ENCODE measurements around the gene SMIM28. TPM values are rescaled to one million over a fixed set of nuclear protein-coding genes. Genes with fewer than 3 reads are reported as not detected.

Gene SMIM28
- total and polyA plus RNA-seq, 2 donors from 2014 or later: not detected

- Histone ChIP-seq H3K36me3 (ENCODE audit: control insufficient read depth in 2 of 3, insufficient read depth in 3 of 3, low read length in 3 of 3) (no peaks in the 10 kb centered on the region), H3K4me3 (ENCODE audit: low read length in 3 of 3) (no peak overlapping the region), H3K4me1 (ENCODE audit: control insufficient read depth in 2 of 3, insufficient read depth in 2 of 3, low read depth in 1 of 3, low read length in 3 of 3) (no peaks in the 10 kb centered on the region), H3K27me3 (ENCODE audit: control insufficient read depth, insufficient read depth, low read length) (no peaks in the 10 kb centered on the region), H3K9ac (ENCODE audit: low read length in 3 of 3) (no peak overlapping the region), H3K27ac (ENCODE audit: low read depth in 2 of 2, low read length in 2 of 2) (no peak overlapping the region), H3K9me3 (ENCODE audit: control insufficient read depth in 2 of 3, insufficient read depth in 1 of 3, low read length in 3 of 3) (no peaks in the 10 kb centered on the region)
- no peak for FAIRE-seq
- no peak for TF ChIP-seq CTCF (IDR thresholded peaks at IDR 0.05; ENCODE audit: borderline replicate concordance, extremely low read depth, insufficient read depth)
- intact Hi-C loops (cut with DNase I): no loop called here
- DNase-seq: no peak
These were observed 2.9 kb upstream of the SMIM28 start for GRCh38 chr6:138374815-138375214.

- Histone ChIP-seq H3K27ac (ENCODE audit: low read depth in 2 of 2, low read length in 2 of 2) (no peak overlapping the region), H3K4me3 (ENCODE audit: low read length in 3 of 3) (no peak overlapping the region), H3K9ac (ENCODE audit: low read length in 3 of 3) (no peak overlapping the region), H3K36me3 (ENCODE audit: control insufficient read depth in 2 of 3, insufficient read depth in 3 of 3, low read length in 3 of 3) (no peaks in the 10 kb centered on the region), H3K9me3 (ENCODE audit: control insufficient read depth in 2 of 3, insufficient read depth in 1 of 3, low read length in 3 of 3) (no peaks in the 10 kb centered on the region), H3K27me3 (ENCODE audit: control insufficient read depth, insufficient read depth, low read length) (no peaks in the 10 kb centered on the region), H3K4me1 (ENCODE audit: control insufficient read depth in 2 of 3, insufficient read depth in 2 of 3, low read depth in 1 of 3, low read length in 3 of 3) (no peaks in the 10 kb centered on the region)
- intact Hi-C loops (cut with DNase I): no loop called here
- DNase-seq: no peak
- no peak for FAIRE-seq
- TF ChIP-seq CTCF (IDR thresholded peaks at IDR 0.05; ENCODE audit: borderline replicate concordance, extremely low read depth, insufficient read depth): no peak
These were observed 663 bp upstream of the SMIM28 start for GRCh38 chr6:138377042-138377441.

- Histone ChIP-seq H3K27ac (ENCODE audit: low read depth in 2 of 2, low read length in 2 of 2) (no peak overlapping the region), H3K9ac (ENCODE audit: low read length in 3 of 3) (no peak overlapping the region), H3K27me3 (ENCODE audit: control insufficient read depth, insufficient read depth, low read length) (no peaks in the 10 kb centered on the region), H3K9me3 (ENCODE audit: control insufficient read depth in 2 of 3, insufficient read depth in 1 of 3, low read length in 3 of 3) (no peaks in the 10 kb centered on the region), H3K4me1 (ENCODE audit: control insufficient read depth in 2 of 3, insufficient read depth in 2 of 3, low read depth in 1 of 3, low read length in 3 of 3) (no peaks in the 10 kb centered on the region), H3K36me3 (ENCODE audit: control insufficient read depth in 2 of 3, insufficient read depth in 3 of 3, low read length in 3 of 3) (no peaks in the 10 kb centered on the region), H3K4me3 (ENCODE audit: low read length in 3 of 3) (no peak overlapping the region)
- FAIRE-seq (no peak), DNase-seq (no peak)
- no peak for TF ChIP-seq CTCF (IDR thresholded peaks at IDR 0.05; ENCODE audit: borderline replicate concordance, extremely low read depth, insufficient read depth)
- intact Hi-C loops (cut with DNase I): no loop called here
These were observed 758 bp downstream of the SMIM28 start for GRCh38 chr6:138378463-138378862.
